Stimulated activated CD4-positive, alpha-beta T cell treated with anti-CD3 and anti-CD28 coated beads, TNF-alpha, amount 100 ng/mL, for 4 hours (primary cell): Measurements from ENCODE around the gene A2ML1.
A peak's percentile ranks its signal among the peaks of the same experiment; 100 is the strongest.
"Not testable (repeated sequence)": the region's sequence is repeated elsewhere in the genome, so short reads cannot be mapped to it uniquely, and the experiment has no call there.

Source experiments
- DNase-seq, 3 experiments: peaks; one replicate each; pipeline ENCODE4 v3.0.0-alpha.2; 2020; ENCODE audit warnings: low read depth in 3 of 3

The A2ML1 gene

GRCh38 chr12:8855891-8856290 is 33.5 kb downstream of the A2ML1 start:
- no peak for DNase-seq

GRCh38 chr12:8859448-8859847 is 37.0 kb downstream of the A2ML1 start:
- not testable (repeated sequence) for DNase-seq

GRCh38 chr12:8860165-8860961 is 37.9 kb downstream of the A2ML1 start:
- peak in 1 of 3 experiments; percentile 8 for DNase-seq

- no peak for DNase-seq
These were observed 44.0 kb downstream of the A2ML1 start for GRCh38 chr12:8866429-8866828.

- DNase-seq = no peak
These were observed 44.6 kb downstream of the A2ML1 start for GRCh38 chr12:8867009-8867408.

- DNase-seq = no peak
These were observed 45.4 kb downstream of the A2ML1 start for GRCh38 chr12:8867786-8868185.

- no peak for DNase-seq
These were observed 48.2 kb downstream of the A2ML1 start for GRCh38 chr12:8870586-8870985.

- no peak for DNase-seq
These were observed 48.6 kb downstream of the A2ML1 start for GRCh38 chr12:8871068-8871467.

GRCh38 chr12:8876887-8877286 is 54.5 kb downstream of the A2ML1 start:
- no peak for DNase-seq

GRCh38 chr12:8886502-8887284 is 64.3 kb downstream of the A2ML1 start:
- no peak for DNase-seq

GRCh38 chr12:8887285-8887715 is 64.9 kb downstream of the A2ML1 start:
- DNase-seq = no peak

GRCh38 chr12:8890313-8891085 is 68.1 kb downstream of the A2ML1 start:
- DNase-seq = peak in 2 of 3 experiments; percentile 18 to 46

- DNase-seq = no peak
These were observed 69.6 kb downstream of the A2ML1 start for GRCh38 chr12:8891976-8892375.

GRCh38 chr12:8894378-8894777 is 72.0 kb downstream of the A2ML1 start:
- no peak for DNase-seq

GRCh38 chr12:8894986-8895385 is 72.6 kb downstream of the A2ML1 start:
- DNase-seq = no peak

GRCh38 chr12:8897081-8897480 is 74.7 kb downstream of the A2ML1 start:
- no peak for DNase-seq

- DNase-seq = no peak
These were observed 77.4 kb downstream of the A2ML1 start for GRCh38 chr12:8899830-8900229.

GRCh38 chr12:8902703-8903102 is 80.3 kb downstream of the A2ML1 start:
- DNase-seq = not testable (repeated sequence)

- no peak for DNase-seq
These were observed 81.2 kb downstream of the A2ML1 start for GRCh38 chr12:8903646-8904045.

GRCh38 chr12:8904665-8905064 is 82.2 kb downstream of the A2ML1 start:
- DNase-seq = no peak

GRCh38 chr12:8905546-8905945 is 83.1 kb downstream of the A2ML1 start:
- no peak for DNase-seq
